HG02943 (cell line): ENCODE data around the gene UMODL1.

Source experiments
- ATAC-seq: cut with Tn5 transposase; IDR thresholded peaks from one replicate; pipeline ENCODE4 v1.9.1; 2021; ENCODE audit warnings: mild to moderate bottlenecking, low read depth, moderate library complexity; ENCODE audit not compliant: unreplicated experiment

UMODL1 gene, protein sequence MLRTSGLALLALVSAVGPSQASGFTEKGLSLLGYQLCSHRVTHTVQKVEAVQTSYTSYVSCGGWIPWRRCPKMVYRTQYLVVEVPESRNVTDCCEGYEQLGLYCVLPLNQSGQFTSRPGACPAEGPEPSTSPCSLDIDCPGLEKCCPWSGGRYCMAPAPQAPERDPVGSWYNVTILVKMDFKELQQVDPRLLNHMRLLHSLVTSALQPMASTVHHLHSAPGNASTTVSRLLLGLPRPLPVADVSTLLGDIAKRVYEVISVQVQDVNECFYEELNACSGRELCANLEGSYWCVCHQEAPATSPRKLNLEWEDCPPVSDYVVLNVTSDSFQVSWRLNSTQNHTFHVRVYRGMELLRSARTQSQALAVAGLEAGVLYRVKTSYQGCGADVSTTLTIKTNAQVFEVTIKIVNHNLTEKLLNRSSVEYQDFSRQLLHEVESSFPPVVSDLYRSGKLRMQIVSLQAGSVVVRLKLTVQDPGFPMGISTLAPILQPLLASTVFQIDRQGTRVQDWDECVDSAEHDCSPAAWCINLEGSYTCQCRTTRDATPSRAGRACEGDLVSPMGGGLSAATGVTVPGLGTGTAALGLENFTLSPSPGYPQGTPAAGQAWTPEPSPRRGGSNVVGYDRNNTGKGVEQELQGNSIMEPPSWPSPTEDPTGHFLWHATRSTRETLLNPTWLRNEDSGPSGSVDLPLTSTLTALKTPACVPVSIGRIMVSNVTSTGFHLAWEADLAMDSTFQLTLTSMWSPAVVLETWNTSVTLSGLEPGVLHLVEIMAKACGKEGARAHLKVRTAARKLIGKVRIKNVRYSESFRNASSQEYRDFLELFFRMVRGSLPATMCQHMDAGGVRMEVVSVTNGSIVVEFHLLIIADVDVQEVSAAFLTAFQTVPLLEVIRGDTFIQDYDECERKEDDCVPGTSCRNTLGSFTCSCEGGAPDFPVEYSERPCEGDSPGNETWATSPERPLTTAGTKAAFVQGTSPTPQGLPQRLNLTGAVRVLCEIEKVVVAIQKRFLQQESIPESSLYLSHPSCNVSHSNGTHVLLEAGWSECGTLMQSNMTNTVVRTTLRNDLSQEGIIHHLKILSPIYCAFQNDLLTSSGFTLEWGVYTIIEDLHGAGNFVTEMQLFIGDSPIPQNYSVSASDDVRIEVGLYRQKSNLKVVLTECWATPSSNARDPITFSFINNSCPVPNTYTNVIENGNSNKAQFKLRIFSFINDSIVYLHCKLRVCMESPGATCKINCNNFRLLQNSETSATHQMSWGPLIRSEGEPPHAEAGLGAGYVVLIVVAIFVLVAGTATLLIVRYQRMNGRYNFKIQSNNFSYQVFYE

GRCh38 chr21:42071146-42071737 lies at the start of gene UMODL1:
Gene UMODL1, plus strand, starts transcription at chr21:42071317. Its CDS starts 0 bp downstream, at chr21:42071317.
- ATAC-seq: no peak

- ATAC-seq: no peak
Measured at GRCh38 chr21:42021371-42022090, 49.6 kb upstream of the UMODL1 start.

GRCh38 chr21:42022091-42022430 lies 49.1 kb upstream of the UMODL1 start:
- ATAC-seq: no peak

DNA sequence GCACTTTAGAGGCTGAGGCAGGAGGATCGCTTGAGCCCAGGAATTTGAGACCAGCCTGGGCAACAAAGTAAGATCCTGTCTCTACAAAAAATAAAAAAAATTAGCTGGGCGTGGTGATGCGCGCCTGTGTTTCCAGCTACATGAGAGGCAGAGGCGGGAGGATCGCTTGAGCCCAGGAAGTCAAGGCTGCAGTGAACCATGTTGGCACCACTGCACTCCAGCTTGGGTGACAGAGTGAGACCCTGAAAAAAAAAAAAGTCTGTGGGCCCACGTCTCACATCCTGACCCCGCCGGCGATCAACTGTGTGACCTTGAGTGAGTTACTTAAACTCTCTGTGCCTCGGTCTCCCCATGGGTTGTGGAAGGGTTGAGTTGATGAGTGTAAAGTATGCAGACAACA lies 48.2 kb upstream of the UMODL1 start:
- ATAC-seq: no peak

GRCh38 chr21:42025376-42026081 lies 45.6 kb upstream of the UMODL1 start:
- ATAC-seq: no peak

DNA sequence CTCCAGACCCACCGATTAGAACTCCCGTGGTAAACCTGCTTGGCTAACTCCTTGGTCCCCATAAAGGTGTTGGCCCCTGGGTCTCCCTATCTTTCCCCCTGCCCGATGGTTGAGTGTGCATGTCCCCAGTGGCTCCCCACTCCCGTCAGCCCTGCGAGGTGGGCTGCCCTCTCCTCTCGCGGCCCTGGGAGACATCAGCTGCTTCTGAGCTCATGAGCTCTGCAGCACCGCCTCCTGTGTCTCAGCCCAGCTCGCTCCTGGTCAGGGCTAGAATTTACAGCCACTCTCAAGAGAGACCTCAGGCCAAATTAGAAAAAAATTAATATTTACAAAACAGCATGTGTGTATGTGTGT lies 45.1 kb upstream of the UMODL1 start:
- ATAC-seq: no peak

DNA sequence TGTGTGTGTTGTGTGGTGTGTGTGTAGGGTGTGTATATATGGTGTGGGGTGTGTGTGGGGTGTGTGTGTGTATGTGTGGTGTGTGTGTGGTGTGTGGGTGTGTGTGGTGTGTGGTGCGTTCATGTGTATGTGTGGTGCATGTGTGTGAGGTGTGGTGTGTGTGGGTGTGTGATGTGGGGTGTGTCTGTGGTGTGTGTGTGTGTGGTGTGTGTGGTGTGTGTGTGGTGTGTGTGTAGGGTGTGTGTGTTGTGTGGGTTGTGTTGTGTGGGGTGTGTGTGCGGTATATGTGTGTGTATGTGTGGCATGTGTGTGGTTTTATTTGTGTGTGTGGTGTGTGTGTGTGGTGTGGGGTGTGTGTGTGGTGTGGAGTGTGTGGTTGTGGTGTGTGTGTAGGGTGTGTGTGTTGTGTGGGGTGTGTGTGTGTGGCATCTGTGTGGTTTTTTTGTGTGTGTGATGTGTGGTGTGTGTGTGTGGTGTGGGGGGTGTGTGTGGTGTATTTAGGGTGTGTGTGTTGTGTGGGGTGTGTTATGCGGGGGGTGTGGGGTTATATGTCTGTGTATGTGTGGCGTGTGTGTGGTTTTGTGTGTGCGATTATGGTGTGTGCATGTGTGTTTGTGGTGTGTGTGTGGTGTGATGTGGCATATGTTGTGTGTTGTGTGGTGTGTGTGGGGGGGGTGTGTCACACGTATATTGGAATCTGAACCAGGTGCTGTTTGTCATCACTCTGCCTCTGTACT lies 43.9 kb upstream of the UMODL1 start:
- no peak for ATAC-seq

GRCh38 chr21:42027822-42028765 lies 43.0 kb upstream of the UMODL1 start:
- ATAC-seq: no peak

DNA sequence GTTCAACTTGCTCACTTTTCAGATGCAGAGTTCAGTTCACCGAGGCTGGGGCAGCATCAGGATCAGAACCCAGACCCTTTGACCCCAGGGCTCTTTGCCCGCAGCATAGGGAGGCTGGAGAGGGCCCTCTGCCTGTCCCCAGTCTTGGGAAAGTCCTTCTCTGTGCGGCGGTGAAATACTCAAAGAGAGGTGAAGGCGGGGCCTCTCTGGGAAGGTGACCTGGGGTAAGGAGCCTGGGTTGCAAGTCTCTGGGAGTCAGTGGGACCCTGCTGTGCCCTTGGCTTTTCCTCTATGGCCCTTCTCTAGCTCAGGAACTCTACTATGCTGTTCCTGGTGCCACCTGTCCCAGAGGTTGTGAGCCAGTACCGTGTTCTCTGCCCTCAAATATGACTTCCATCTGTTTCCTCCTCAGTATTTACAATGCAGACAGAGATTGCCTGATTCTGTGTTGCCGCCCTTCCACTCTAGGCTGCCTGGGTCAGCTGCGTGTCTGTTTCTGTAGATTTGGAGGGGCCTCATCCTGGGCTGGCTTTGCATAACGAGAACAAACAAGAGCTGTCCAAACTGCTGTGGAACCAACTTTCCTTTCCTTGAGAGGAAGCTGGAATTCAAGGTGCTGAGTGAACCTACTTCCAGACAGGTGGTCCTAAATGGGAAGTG lies 42.2 kb upstream of the UMODL1 start:
- no peak for ATAC-seq

DNA sequence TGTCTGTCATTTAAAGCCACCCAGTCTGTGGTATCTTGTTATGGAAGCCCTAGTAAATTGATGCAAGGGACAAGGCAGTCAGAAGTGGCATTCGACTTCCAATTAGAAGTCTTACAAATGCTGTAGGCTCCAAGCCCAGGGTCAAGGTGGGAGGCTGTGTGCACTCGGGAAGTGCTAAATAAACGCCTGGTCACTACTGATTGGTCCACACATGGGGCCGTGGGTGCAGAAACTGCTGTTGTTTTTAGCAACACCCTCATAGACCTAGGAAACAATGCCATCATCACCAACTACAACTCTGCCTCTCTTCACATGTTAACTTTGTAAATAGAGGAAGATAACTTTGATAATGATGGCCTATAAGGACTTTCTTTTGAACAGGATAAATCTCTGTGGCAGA lies 40.8 kb upstream of the UMODL1 start:
- no peak for ATAC-seq

DNA sequence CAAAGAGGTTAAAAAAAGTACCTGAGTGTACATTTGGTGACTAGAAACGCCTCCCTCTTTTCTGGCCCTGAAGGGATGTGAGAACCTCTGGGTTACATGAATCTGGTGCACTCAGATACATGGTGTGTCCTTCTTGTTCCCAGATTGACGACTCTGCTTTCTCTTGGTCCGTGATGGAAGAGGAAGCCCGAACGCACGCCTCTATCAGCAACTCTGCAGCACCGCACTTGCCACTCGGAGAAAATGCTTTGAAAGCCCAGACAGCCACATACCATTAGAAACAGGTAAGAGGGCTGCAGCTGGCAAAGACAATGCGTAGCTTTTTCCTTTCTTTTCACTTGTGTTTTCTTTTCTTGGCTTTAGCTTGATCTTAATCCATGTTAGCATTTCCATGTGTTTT lies 39.9 kb upstream of the UMODL1 start:
- ATAC-seq: no peak

DNA sequence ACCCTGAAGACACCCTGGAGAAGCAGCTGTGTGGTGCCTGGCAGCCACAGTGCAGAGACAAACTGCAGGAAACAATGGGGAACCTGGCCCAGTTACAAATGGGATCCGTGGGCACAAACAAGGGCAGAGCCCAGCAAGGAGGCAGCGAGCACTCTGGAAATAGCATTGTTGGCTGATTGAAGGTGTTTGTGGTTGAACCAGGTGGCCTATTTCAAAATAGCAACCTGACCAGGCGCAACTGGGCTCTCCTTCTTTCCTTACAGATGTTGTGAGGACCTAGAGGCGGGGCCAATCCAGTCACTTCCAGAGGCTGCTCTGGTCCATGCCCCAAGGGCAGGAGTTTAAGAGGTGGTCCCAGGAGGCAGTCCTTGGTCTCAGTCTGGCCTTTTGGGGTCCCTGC lies 39.3 kb upstream of the UMODL1 start:
- ATAC-seq: no peak

DNA sequence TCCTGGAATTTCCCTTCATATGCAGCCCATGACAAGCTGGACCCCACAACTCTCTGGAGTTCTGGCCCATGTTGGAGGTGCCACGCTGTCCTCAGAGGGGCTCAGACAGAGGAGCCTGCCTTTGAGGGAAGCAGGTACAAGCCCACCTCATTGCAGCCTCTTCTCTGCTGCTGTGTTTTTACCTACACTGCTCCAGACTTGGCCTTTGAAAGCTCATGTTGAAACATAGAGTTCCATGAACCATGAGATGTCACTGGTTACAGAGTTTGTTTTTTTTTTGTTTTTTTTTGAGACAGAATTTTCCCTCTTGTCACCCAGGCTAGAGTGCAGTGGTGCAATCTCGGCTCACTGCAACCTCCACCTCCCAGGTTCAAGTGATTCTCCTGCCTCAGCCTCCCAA lies 38.9 kb upstream of the UMODL1 start:
- no peak for ATAC-seq

DNA sequence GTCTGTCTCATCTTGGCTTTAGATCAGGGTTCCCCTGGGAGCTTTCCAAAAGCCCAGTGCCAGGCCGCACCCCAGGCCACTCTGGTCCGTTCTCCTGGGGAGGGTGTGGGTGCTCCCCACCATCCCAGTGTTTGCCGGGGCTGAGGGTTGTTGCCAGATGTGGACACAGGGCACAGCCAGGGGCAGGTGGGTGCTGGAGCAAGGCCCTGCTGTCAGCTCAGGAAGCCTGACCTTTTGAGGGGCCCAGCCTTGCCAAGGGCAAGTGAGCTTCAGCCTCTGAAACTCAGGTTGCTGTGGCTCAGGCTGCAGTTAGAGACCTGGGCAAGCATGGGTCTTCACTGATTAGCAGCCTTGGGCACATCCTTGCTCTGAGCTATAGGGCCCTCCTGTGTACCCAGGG lies 38.1 kb upstream of the UMODL1 start:
- ATAC-seq: no peak

DNA sequence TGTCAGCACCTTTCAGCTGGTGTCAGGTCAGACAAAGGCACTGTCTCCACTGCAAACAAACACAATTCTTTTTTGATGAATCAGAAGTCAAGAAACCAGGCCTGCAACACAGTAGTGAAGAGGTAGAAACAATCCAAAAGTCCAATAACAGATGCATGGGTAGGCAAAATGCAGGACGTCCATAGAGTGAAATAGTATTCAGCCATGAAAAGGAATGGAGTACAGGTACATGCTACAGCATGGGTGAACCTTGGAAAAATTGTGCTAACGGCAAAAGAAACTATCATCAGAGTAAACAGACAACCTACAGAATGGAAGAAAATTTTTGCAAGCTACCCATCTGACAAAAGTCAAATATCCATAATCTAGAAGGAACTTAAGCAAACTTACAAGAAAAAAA lies 34.8 kb upstream of the UMODL1 start:
- no peak for ATAC-seq

DNA sequence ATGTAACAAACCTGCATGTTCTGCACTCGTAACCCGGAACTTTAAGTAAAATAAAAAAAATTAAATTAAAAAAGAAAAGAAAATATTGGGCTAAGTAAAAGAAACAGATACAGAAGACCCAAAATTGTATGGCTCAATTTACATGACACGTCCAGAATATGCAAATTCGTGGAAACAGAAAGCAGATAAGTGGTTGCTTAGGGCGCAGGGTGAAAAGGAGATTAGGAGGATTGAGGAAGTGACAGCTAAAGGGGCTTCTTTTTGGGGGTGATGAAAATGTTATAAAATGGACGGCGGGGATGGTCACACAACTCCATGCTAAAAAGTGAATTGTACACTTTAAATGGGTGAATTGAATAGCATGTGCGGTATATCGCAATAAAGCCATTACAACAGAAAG lies 33.6 kb upstream of the UMODL1 start:
- no peak for ATAC-seq

DNA sequence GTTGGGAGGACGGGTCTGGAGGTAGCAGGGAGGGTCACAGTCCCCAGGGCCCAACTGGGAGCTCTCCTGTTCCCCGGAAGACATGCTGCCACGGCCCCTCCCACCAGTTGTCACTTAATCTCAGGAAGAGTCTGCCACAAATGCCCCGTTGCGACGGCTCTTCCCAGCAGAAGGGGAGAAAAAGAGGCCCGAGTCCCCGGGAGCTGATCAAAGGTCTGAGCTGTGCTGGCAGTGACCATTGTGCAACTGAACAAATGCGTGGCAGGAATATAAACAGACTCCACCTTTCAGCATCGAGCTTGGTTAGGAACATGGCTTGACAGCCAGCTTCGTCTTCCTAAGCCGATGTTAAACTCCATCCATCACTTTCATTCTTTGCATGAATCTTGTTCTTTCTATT lies 33.2 kb upstream of the UMODL1 start:
- no peak for ATAC-seq
